Amniotic epithelial cell (primary cell): ENCODE measurements around the gene DLX5.

Experiments used
- DNase-seq: peaks from one replicate; pipeline ENCODE4 v3.0.0-alpha.2; 2010; ENCODE audit warnings: low read depth

DLX5 gene

DNA sequence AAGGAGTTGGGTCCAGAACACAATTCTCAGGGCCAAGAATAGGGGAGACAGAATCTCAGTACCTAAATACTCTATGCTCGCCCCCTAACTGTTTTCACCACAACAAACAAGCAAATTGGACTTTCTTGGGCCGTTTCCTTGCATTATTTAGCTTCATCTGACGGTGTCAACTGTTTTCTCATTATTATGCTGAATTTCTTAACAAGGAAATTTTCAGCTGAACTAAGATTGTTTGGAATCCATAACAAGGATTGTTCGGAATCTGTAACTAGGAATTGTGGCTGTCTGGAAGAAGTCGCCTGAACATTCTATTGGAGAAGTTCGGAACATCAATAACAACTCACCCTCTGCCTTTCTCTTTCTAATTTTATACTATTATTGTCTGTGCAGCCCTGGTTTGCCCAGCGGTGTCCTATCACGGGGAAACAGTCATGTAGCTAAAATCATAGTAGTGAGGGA, 34.7 kb downstream of the DLX5 start:
- no peak for DNase-seq

DNA sequence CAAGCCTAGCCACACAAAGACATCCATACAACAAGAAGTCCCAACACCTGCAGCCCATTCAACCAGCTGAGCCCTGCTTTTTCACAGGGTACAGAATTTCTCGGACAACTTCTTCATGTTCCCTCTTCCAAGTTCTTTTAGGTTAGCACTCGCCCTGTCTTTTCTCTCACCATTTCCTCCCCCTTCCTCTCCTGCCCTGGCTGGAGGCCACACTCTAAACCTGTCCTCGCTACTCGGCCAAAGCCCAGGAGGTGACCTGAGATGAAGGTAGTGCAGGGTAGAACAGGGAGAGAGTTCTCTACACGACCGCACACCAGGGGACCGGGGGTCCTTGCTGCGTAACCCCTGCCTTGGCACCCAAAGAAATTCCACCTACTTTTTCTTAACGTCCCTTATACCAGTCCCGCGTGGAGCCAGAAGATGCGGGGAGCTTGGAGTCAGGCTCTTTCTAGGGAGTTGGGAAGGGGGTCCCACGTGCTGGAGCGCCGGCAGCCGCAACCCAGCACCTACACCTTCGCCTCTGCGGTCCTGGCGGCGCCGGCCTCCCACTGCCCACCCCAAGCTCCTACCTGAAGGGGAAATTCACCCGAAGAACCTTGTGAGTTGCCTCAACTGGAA, 35.3 kb downstream of the DLX5 start:
- no peak for DNase-seq

DNA sequence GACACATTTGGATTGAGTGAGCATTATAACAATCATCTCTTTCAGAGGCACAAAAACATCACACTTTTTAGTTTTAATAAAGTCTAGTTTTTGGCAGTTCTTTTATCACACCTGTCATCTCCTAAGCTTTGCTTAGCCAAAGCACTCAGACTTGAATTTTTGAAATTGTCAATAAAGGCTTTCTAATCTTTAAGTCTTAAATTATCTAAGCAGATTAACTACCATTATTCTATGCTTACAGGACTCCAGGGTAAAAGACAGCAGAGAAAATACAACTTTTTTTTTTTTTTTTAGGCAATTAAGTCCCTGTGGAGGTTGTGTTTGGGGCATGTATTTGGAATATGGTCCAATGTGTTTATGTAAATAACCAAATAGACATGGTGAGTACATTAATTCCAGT, 36.9 kb downstream of the DLX5 start:
- no peak for DNase-seq

DNA sequence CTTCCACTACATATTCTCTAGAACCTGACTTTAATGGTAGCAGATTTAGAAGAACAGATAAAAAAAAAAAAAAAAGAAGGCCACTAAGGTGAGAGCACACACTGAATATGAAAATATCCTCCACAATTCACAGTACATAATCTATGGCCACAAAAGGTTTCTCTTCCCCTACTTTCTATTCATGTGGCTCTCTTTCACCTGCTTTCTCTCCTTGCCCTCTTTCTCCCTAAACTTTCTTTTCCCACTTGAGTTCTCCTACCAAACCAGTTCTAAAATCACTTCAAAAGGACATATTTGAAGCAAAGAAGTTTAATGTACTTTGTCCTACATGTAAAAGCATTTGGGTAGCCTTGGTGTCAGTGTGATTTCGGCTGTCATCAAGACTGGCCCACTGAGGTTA, 37.7 kb downstream of the DLX5 start:
- DNase-seq = no peak

DNA sequence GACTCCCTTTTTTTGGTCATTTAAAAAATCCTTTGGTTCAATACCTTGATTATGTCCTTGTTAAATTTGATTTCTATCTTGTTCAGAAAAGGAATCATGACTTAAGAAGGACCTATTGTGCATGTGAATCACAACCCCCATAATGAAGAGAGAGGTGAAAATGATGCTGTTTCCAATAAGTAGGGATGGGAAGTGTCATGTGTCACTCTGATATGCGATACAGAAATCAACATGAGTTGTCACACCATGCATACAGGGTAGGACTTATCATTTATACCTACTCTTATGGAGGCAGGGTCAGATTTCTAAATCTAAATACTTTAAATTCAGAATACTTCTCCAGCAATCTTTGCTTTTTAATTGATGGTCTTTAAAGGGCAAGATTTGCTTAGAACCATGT, 38.6 kb downstream of the DLX5 start:
- DNase-seq = no peak

DNA sequence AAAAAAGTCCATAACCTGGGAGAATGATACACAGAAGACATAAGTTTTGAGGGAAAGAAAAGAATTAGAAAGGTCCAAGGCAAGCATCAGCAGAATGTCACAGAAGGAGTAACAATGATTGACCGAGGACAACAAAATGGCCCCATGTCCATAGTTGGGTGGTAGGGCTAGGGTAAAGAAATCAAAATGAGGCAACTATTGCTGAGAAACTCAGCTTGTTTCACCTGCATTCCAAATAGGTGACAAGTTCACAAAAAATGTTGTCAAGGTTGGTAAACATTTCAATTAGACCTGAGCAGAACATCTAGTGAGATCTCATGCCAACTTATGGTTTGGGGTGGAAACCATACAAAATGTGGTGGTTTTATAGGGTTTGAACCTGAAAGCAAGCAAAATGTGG, 42.0 kb downstream of the DLX5 start:
- no peak for DNase-seq

DNA sequence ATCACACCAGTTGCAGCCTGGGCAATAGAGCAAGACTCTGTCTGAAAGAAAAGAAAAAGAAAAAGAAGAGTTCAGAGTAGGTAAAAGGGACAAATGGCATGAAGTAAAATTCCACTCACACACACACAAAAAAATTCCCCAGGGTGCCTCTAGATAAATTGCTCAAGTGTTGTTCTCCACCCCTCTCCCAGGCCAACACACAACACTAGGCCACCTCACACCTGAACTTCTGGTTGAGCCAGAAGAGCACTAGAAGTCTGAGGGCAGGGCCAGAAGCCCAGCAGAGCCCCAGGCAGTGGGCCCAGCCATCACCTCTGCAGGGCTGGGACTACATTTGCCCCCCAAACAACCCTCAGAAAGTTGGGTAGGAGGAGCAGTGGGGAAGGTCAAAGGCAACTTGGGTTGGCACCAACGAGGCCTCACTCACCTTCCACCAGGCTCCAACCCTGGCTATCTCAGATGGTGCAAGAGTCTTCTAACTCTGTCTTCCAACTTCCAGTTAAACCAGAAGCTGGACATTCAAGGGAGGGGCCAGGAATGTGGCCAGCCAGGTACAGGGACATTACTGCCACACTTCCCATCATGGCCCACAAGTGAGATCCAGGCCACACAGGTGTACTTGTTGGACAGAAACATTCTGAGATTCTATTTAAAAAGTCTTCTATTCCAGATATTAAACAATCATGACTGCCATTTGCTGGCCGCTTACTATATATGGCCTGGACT, 44.9 kb downstream of the DLX5 start:
- no peak for DNase-seq

DNA sequence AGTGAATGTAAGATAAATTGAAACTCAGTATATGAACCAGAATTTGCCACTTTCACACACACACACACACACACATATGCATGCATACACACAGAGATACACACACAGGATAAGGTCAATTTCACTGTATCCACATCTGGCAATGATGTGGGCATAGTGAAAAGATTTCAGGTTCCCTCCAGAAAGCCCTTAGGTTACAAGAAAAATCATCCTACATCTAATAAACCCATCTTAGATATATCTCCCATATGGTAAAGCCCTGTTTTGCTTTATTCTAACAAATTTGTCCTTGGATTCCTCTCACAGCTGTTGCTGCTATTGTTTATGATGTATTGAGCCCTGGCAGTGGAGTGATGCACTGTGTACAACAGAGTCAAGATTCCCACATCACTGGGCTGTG, 47.2 kb downstream of the DLX5 start:
- no peak for DNase-seq

DNA sequence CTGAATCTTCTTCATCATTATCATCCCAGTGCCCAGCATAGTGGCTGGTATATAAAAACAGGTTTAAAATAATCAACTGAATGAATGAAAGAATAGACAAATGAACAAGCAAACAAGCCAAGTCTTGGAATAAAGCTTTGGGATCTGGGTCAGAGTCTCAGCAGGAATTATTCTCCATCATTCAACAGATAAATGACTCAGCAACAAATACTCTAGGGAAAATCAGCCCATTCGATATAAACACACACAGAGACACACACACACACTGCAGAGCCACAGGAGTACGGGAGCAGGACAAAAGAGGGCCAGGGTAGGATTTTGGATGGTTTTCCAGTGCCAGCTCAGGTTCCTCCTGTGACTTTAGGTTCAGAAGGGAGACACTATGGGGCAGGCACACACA, 48.5 kb downstream of the DLX5 start:
- DNase-seq = no peak

DNA sequence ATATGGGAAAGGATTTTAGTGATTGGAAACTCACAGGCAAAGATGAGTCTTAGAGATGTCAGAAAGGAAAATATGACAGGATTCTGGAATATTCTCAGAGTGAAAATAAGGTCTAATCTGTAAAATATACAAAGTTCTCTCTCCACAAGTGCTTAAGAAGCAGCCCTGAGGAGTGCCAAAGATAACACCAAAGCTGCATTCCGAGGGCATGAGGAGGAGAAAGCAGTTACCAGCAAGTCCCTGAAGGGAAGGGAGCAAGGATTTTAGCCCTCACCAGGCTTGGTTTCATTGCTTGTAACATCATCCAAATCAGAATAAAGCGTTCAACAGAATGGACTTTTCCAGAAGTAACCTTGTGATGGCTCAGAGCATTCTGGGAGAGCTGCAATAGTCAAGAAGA, 50.6 kb downstream of the DLX5 start:
- DNase-seq = no peak

DNA sequence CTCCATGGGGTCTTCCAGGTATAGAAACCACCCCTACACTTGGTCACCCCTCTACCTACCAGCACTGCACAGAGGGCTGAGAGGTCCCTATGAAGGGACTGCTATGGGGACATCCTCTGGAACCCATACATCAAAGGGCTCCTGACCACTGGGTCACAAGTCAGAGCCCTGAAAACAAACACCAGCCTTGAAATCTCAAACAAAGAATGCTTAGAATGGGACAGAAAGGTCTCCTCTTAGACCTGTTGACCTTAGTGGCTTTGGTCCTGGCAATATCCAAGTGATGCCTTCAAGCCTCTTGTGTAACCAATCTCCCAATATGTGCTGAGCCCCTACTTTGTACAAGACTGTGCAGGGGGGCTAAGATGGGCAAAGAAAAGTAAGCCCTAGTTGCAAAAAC, 53.9 kb downstream of the DLX5 start:
- no peak for DNase-seq
